Skin of body (tissue), 2 donors: ENCODE measurements around the gene BTG2. TPM values are rescaled to one million over a fixed set of nuclear protein-coding genes. Genes with fewer than 3 reads are reported as not detected.
A peak's percentile ranks its signal among the peaks of the same experiment; 100 is the strongest.
"Not testable (repeated sequence)": the region's sequence is repeated elsewhere in the genome, so short reads cannot be mapped to it uniquely, and the experiment has no call there.

ENCODE experiments used
- DNase-seq: peaks from one replicate; lab custom pipeline; 2025; lab: John Stamatoyannopoulos, UW
- total RNA-seq: library from RNA; depleted of rRNA; stranded (reverse); fragments of >200 nt; gene quantifications from one replicate; pipeline ENCODE4 v1.2.3, GENCODE V29; 2014

The BTG2 gene
- total RNA-seq, 1 donor from 2014 or later: 68.8 TPM

DNA sequence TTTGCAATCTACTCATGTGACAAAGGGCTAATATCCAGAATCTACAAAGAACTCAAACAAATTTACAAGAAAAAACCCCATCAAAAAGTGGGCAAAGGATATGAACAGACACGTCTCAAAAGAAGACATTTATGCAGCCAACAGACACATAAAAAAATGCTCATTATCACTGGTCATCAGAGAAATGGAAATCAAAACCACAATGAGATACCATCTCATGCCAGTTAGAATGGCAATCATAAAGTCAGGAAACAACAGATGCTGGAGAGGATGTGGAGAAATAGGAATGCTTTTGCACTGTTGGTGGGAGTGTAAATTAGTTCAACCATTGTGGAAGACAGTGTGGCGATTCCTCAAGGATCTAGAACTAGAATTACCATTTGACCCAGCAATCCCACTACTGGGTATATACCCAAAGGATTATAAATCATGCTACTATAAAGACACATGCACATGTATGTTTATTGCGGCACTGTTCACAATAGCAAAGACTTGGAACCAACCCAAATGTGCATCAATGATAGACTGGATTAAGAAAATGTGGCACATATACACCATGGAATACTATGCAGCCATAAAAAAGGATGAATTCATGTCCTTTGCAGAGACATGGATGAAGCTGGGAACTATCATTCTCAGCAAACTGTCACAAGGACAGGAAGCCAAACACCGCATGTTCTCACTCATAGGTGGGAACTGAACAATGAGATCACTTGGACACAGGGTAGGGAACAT is 8.9 kb downstream of the BTG2 start:
- DNase-seq: not testable (repeated sequence)

DNA sequence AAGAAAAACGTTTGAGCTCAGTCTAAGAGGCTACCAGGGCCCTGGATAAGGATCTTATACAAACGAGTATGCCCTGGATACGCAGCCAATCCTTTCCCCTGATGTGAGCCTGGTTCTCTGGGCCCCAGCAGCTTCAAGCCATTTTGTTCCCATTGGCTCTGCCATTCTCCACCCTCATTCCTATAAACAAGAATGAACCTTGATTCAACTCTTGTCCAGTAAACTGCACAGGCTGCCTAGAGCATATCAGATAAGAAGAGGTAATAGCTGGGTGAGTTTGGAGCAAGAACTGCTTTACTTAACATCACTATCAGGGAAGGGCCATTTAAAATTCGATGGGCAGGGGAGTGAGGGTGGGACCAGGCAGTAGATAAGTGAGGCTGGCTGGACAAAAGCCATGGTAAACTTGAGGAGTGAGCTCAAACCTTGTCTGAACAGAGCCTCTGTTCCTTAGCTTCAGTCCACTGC is 11.3 kb downstream of the BTG2 start:
- DNase-seq: no peak

DNA sequence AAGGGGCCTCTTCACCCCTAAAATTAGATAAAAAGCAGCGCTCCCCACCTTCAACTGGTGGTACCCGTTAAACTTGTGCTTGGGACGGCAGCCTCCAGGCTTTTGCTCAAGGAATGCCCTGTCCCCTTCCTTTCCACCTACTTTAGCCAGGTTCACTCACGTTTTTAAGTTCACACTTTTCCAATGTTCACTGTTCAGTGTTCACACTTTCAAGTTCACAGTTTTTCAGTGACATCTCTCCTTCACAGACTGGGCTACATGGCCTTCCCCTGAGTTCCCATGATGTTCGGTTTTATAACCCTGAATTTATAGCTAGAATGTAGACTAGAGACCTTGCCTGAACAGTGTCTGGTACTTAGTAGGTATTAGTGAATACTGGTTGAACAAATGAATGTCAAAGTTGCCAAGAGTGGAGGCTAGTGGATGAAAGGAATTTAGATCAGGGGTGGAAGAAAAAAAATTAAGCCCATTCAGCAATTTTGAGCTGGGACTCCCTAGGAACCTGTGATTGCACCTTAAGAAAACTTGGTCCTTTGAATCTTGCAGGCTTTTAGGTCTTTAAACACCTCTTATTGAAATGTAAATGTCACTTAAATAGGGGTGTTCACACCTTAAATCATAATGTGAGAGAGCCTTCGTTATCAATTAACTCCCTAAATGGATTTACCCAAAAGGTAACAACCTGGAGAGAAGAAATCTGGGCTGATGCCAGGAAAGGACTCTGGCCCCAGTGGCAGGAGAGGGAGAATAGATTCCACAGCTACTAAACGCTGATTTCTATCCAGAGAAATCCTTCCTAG is 12.3 kb downstream of the BTG2 start:
- no peak for DNase-seq

DNA sequence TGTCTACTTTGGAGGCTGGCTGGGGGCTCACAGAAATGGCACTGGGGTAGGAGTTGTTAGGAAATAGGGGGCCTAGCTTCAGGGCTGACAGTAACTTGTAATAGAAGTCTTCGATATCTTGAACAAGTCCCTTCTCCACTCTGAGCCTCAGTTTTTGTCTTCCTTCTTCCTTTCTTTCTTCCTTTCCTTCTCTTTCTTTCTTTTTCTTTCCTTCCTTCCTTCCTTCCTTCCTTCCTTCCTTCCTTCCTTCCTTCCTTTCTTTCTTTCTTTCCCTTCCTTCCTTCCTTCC is 12.9 kb downstream of the BTG2 start:
- DNase-seq: no peak

DNA sequence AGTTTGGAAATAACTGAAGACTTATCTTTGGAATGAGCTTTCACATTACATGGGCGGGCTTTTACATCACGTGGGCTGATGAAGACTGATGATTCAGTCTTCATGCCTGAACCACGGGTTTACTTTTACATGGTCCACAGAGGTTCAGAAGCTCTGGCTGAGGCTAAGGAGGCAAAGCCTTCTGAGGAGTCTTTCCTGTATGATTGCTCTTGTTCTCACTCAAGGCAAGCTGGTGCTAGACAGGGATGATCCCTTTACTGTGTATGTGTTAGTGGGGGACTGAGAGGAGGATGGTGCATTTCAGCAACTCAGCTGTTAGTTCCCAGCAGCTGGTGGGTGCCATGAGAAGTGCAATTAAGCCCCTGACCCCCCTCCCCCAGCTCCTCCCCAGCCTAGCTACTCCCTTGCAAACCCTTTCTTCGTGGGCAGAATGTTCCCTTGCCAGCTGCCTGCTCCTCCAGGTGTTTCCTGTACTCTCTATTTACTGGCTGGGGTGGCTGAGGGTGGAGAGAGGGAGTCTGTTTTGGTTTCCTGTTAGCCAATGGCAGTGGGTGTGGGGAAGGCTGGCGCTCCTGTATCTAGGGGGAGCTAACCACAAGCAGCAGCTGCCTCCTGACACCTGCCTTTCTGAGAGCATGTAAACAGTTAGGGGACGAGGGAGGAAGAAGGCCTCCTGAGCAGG is 15.4 kb downstream of the BTG2 start:
- DNase-seq: peak; percentile 48

DNA sequence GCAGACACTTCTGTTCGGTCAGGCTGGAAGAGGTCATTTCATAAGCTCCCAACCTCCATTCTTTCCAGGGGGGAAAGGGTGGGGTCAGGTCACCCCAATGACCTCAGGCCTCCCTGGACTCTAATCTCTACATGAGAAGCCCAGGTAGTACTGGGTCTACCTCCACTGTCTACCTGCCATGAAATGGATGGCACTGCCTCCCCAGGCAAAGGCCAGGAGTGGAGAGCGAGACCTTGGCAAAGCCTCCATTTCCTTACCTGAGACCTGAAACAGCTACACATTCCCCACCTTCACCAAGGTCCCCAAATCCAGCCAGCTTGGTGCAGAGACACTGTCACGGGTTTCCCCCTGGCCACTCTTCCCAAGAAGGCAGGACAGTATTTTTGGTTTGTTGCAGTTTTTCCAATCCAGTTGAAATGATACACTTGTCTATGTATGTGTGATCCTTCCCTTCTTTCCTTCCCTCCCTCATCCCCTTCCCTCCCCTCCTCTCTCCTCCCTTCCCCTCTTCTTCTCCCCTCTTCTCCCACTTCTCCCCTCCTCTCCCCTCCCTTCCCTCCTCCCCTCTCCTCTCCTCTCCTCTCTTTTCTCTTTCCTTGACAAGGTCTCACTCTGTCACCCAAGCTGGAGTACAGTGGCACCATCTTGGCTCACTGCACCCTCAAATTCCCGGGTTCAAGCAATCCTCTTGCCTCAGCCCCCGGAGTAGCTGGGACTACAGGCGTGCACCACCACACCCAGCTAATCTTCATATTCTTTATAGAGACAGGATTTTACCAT is 16.1 kb downstream of the BTG2 start:
- DNase-seq: no peak

DNA sequence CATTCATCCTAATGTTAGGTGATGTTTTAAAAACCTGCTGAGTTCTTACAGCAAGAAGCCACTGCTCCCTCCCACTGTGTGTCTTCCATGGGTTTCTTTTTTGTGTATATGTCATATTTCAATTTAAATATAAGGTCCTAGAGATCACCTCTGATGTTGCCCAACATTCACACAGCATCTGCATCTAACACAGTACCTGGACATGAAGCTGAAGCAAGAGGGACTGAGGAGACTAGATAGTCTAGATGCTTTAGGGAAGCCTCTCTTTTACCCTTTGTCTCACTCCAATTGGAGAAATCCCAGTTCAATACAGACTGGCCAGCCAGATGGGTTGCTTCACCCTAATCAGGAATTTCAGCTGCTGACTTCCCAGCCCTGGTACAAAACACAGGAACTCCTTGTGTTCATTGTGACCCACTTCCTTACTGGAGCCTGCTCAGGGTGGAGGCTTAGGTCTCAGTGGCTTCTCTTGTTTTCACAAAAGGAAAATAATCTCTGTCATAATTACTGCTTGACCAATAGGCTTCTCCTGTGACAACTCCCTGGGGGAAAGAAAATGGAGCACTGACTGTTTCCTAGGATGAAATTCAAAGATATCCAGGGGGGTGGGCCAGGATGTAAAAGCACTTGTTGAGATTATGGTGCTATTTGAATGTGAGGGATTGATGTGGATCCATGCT is 17.3 kb downstream of the BTG2 start:
- no peak for DNase-seq

DNA sequence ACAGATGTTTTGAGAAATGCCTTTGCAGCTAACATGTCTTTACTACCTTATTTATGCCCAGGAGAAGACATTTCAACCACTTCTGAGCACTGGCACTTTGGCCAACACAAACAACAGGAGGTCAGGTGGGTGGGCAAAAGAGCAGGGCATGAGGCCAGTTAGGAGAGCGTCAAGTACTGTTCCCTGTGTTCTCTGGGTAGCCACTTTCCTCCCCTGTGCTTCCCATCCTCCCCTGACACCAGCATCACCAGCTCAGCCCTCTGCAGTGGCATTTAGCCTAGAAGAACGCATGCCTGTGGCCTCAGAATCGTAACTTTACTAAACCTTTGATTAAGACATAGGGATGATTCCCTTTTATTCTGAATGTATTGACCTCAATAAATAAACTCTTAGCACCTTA is 18.3 kb downstream of the BTG2 start:
- DNase-seq: no peak

DNA sequence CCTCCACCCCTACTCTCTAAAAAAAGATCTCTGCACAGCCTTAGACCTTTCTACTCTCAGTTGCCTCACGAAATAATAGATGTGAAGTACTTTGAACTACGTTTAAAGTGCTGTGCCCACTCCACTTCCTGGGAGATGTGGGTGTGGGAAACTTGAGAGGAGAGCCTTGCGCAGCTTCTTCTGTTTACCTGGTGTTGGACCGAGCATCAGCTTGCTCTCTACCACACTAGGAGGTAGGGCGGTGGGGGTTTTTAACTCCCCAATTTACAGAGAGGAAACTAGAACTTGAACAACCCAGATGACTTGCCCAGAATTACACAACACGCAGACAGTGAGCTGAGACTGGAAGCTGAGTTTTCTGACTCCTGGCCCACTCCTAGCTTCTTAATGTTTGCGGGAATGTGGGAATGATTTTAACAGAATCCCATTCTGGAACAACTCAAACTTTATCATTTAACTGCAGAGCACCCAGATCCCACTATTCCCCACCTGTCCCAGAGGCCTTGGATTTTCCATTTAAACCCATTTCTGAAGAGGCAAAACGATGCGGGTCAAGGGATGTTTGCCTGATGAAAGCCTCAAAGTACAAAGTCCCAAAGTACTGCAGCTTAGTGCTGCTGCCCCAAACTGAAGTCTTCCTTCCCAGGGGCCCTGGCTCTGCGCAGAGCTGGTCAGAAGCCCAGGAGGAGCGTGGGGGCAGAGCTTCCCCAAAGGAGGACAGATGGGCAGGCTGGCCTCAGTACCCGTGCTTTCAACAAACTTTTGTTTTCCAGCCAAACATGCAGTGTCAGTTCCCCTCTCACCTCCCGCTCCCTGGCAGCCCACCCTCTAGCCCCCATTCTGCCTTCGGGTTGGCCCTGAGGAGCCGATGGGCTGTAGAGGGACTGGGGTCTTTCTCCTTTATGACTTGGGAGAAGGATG is 19.0 kb downstream of the BTG2 start:
- DNase-seq: no peak

DNA sequence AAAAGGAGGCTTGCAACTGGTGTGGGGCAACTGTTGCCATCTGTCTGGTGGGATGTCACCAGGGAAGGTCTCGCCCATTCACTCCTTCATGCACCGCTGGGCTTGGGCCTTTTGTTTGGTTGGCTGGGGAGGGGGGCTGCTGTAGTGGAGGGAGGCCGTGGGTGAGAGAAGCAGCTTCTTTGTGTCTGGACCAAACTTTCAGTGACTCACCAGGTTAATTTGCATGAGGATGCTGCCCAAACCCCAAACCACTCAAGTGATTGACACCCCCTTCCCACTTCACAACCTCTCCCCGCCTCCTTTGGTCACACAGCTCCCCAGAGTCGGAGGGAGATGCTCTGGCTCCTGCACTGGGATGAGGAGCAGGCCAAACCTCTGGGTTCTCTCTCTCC is 19.7 kb downstream of the BTG2 start:
- DNase-seq: no peak

DNA sequence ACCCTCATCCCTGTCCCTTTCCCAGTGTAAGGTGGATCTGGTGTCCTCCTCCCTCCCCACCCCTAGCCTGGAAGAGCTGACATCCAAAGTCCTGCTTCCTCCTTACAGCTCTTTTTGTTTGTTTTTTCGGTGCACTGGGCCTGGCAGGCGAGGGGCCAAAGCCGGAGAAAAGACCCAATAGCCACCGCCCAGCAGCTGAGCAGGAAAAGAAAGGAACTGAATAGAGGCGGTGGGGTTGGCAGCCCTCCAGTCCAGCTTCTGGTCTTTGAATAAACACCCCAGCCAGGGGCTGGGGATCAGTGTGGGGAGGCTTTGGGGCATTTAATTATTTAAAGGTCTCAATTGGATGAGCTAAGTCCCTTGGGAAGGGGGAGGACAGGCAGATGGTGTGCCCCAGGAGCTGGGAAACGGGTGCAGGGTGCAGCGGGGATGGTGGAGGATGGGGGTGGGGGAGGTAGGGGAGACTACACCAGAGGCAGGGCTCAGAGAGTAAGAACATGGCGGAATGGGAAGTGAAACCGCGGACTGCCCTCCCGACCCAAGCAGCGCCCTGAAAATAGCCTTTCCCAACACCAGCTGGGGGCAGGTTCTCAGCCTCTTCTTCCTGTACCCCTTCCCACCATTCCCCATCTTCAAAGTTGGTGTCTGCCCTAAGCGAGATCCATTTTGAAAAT is 20.2 kb downstream of the BTG2 start:
- no peak for DNase-seq

DNA sequence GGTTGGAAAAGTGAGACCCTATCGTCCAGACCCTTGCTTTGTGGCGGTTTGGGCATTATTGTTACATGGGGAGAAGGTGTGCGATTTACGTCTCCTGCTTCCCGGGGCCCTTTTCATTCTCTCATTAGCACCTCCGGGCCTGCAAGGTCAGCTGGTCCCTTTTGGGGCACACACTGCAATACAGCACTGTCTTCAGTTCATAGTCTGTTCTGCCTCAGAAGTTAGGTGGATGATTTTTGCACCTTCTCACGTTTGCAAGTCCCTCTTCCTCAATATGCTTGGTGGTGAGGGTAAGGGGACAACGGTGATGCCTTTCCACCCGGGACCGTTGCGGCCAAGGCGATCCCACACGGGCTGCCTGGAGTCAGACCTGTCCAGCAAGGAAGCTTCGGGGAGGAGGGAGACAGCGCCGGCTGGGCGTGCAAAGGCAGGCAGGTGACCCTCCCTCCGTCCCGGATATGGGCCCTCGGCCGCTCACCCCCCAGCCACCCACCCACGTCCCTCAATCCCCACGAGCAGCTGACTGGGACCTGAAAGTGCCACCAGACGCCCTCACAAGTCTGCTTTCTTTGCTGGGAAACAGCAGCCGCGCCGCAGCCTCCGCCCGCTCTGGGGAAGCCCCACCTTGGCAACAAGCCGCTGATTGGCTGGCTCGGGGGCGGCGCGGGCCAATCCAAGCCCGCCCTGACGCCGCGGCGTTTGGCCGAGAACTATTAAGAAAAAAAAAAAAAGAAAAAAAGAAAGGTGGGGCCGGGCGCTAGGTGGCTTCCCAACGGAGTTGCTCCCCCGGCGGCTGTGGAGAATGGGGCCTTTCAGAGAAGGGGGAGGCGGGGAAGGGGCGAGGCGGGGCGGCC is 21.7 kb downstream of the BTG2 start:
- DNase-seq: peak; percentile 84

DNA sequence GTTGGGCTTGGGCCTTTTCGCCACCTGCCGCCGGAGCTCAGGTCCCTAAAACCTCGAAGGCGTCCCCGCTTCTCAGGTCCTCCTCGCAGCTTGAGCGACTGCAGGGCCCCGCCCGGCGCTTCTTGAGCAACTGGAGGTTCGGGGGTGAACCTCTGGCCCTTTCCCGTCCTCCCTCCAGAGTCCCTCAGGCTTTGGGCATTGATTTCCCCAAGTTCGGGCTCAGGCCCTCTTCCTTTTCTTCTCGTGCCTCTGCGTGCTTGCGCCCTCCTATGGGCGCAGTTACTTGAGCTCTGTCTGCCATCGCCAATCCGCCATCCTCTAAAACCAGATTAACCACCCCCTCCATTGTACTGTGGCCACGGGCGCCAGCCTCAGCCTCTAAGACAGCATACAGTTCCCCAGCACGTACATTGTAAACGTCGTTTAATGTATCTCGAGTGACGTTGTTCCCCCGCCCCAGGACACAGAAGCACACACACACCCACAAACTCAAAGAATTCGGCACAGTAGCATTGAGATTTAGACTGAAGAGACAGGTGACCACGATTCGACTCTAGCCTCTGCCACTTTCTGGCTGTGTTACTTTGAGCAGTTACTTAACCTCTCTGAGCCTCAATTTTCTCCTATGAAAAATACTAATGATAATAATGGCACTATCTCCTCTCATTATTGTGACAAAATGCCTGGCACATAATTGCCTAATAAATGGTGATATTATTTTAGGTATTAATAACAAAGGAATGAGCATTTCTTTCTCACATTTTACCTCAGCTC is 22.6 kb downstream of the BTG2 start:
- DNase-seq: peak; percentile 23

DNA sequence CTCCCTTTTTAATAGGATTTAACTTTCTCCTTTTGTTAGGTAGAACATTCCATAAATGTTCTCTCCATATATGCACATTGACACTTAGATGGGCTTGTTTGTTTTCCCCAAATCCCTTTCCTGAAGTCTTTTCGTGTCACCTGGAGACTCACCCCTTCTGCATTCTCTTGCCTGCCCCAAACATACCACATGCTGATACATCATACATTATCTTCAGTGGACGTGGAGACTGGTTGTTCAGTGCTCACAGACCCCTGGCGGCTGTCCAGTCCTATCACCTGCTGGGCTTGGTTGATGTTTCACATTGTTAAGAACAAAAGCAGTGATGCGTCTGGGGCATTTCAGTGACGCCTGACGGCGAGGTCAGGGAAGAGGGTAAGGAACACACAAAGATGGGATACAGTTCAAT is 23.4 kb downstream of the BTG2 start:
- DNase-seq: no peak

DNA sequence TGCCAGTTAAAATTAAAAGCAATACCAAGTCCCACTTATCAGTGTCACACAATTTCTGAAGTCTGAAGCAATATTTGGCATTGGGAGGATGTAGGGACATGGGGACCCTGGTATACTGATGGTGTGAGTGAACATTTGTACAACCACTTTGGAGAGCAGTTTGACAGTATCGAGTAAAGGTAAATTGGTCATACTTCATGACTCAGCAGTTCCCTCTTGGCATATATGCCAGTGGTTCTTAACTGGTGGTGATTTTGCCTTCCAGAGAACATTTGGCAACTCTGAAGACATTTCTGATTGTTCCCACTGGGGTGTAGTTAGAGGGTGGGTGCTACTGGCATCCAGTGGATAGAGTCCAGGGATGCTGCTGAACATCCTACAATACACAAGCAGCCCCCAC is 25.9 kb downstream of the BTG2 start:
- no peak for DNase-seq

DNA sequence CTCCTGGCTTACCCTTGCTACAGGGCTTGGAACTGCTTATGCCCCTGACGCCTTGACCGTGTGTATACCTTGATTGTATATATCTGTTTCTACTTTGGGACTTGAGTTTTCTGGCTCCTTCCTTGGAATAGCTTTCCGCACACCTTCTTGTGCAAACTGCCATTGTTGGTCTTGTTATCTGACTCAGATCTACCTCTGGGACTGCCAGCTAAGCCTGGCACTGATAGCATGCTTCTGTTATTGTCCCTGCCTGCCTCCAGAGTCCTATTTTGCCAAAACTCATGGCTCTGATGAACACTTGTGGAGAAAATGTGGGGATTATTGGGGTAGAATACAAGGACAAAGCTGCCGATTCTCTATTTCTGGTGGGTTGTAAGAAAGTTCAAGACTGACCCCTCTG is 30.2 kb downstream of the BTG2 start:
- DNase-seq: no peak

DNA sequence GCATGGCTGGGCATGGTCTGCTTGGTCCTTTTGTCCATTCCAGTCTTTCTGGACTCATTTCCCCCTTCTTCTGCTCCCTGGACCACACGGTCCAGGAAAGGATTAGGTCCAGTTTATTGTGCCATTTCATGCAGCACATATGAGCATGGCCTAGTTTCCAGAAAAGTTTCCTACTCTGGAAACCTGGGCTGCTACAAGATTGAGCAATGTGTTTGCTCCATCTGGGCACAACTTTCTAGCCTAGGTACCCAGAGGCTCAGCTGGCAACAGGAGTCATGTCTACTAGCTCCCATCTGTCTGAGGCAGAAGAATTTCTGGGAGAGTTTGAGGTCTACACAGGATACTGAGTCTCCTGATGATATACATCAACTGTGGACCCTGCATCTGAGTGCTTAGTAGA is 30.8 kb downstream of the BTG2 start:
- DNase-seq: no peak
